ENCODE data around the gene UBE4B.
"Not testable (repeated sequence)": the region's sequence is repeated elsewhere in the genome, so short reads cannot be mapped to it uniquely, and the experiment has no call there.

The UBE4B gene

GRCh38 chr1:10179406-10180091 is 146.8 kb downstream of the UBE4B start:
- DNase-seq, result no peak

- no peak for DNase-seq
These were observed 148.4 kb downstream of the UBE4B start for GRCh38 chr1:10181154-10181553.

- DNase-seq, result no peak
These were observed 153.0 kb downstream of the UBE4B start for GRCh38 chr1:10185759-10186158.

GRCh38 chr1:10186331-10187025 is 153.7 kb downstream of the UBE4B start:
- no peak for DNase-seq

GRCh38 chr1:10187026-10187334 is 154.2 kb downstream of the UBE4B start:
- no peak for DNase-seq

GRCh38 chr1:10188133-10188650 is 155.4 kb downstream of the UBE4B start:
- DNase-seq, result no peak

- DNase-seq, result no peak
These were observed 156.9 kb downstream of the UBE4B start for GRCh38 chr1:10189659-10190058.

- no peak for DNase-seq
These were observed 159.5 kb downstream of the UBE4B start for GRCh38 chr1:10192263-10192662.

- no peak for DNase-seq
These were observed 160.5 kb downstream of the UBE4B start for GRCh38 chr1:10193288-10193687.

GRCh38 chr1:10195570-10195969 is 162.8 kb downstream of the UBE4B start:
- no peak for DNase-seq

- no peak for DNase-seq
These were observed 164.2 kb downstream of the UBE4B start for GRCh38 chr1:10196976-10197375.

GRCh38 chr1:10200620-10201019 is 167.9 kb downstream of the UBE4B start:
- no peak for DNase-seq

- no peak for DNase-seq
These were observed 171.4 kb downstream of the UBE4B start for GRCh38 chr1:10204003-10204642.

GRCh38 chr1:10205206-10205605 is 172.4 kb downstream of the UBE4B start:
- not testable (repeated sequence) for DNase-seq

GRCh38 chr1:10207810-10208209 is 175.1 kb downstream of the UBE4B start:
- DNase-seq, result no peak

GRCh38 chr1:10208537-10208936 is 175.8 kb downstream of the UBE4B start:
- DNase-seq, result no peak

- DNase-seq, result no peak
These were observed 176.8 kb downstream of the UBE4B start for GRCh38 chr1:10209590-10209904.

GRCh38 chr1:10209905-10210810 is 177.4 kb downstream of the UBE4B start, which contains the start of gene KIF1B:
TSS of gene KIF1B (plus strand) at chr1:10210570. CDS start at chr1:10232329, 21,759 bp downstream.
- peak; percentile 96 to 97 for DNase-seq

GRCh38 chr1:10210841-10211804 is 178.4 kb downstream of the UBE4B start:
- peak; percentile 6 to 7 for DNase-seq

- no peak for DNase-seq
These were observed 179.2 kb downstream of the UBE4B start for GRCh38 chr1:10211805-10212410.

GRCh38 chr1:10212476-10212875 is 179.7 kb downstream of the UBE4B start:
- no peak for DNase-seq

Data from activated CD4-positive, alpha-beta T cell treated with anti-CD3 and anti-CD28 coated beads for 4 hours (primary cell).